IgD-negative memory B cell (primary cell): ENCODE measurements around the gene DNAH1. TPM values are rescaled to one million over a fixed set of nuclear protein-coding genes. Genes with fewer than 3 reads are reported as not detected.
"Not testable (repeated sequence)": the region's sequence is repeated elsewhere in the genome, so short reads cannot be mapped to it uniquely, and the experiment has no call there.

ENCODE experiments used
- H3K27ac Mint-ChIP-seq, 3 donors: one replicate each; pipeline ENCODE4 v1.8.0; 2020 to 2022; ENCODE audit warnings: mild to moderate bottlenecking in 3 of 3, mixed read lengths in 3 of 3, moderate library complexity in 1 of 3
- H3K27me3 Mint-ChIP-seq: one replicate; pipeline ENCODE4 v1.8.0; 2021; ENCODE audit warnings: mixed read lengths
- H3K36me3 Mint-ChIP-seq: one replicate; pipeline ENCODE4 v1.8.0; 2020; ENCODE audit warnings: mild to moderate bottlenecking, mixed read lengths
- H3K4me1 Mint-ChIP-seq, 3 donors: one replicate each; pipeline ENCODE4 v1.8.0; 2020 to 2022; ENCODE audit warnings: mixed read lengths in 3 of 3, mild to moderate bottlenecking in 1 of 3
- H3K4me3 Mint-ChIP-seq, 4 donors: one replicate each; pipeline ENCODE4 v1.8.0; 2020 to 2022; ENCODE audit warnings: mild to moderate bottlenecking in 4 of 4, mixed read lengths in 4 of 4, moderate library complexity in 3 of 4
- H3K9me3 Mint-ChIP-seq, 3 donors: one replicate each; pipeline ENCODE4 v1.8.0; 2020 to 2021; ENCODE audit warnings: mixed read lengths in 3 of 3, mild to moderate bottlenecking in 1 of 3
- polyA plus RNA-seq: library from polyadenylated mRNA; unstranded; fragments of 300-500 nt; fragmentation: Illumina TruSeq; gene quantifications from one replicate; pipeline ENCODE4 v1.2.3, GENCODE V29; 2021

The DNAH1 gene
- polyA plus RNA-seq, 1 donor from 2014 or later, result 1.1 TPM

DNA sequence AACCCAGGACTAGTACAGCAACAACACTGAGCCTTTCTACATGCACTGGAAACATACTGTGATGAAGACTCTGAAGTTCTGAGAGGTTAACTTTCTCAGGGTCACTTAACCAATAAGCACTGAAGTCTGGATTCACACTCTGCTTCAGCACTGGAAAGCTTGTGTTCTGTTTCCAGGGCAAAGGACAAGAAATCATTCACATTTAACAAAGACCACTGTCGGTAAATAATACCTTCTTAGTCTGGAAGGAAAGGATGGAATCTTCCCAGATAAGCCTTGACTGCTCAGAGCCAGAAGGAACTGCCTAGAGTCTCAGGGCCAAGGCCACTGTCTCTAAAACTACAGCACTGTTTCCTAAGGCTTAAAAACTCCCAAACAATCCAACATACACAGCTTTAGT lies 32.8 kb upstream of the DNAH1 start:
- H3K27me3 Mint-ChIP-seq, result no peaks in the 10 kb centered on the region
- H3K36me3 Mint-ChIP-seq, result no peaks in the 10 kb centered on the region
- peak overlapping the region in 2 of 3 donors; percentile 8 to 56 for H3K27ac Mint-ChIP-seq
- no peaks in the 10 kb centered on the region for H3K9me3 Mint-ChIP-seq
- H3K4me3 Mint-ChIP-seq, result peak overlapping the region in 2 of 4 donors; percentile 17 to 73
- peaks cover 11 to 13% (median 12%) of the 10 kb centered on the region in 3 donors for H3K4me1 Mint-ChIP-seq

DNA sequence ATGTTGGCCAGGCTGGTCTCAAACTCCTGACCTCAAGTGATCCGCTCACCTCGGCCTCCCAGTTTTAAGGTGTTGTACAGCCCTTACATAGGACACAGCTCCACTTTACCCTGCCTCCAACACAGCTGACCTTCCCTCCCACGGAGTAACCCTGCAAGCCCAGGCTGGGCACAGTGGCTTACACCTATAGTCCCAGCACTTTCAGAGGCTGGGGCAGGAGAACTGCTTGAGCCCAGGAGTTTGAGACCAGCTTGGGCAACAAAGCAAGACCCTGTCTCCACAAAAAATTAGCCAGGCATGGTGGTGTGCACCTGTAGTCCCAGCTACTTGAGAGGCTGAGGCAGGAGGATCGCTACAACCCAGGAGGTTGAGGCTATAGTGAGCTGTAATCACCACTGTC lies 32.1 kb upstream of the DNAH1 start:
- not testable (repeated sequence) for H3K36me3 Mint-ChIP-seq, H3K27me3 Mint-ChIP-seq, H3K9me3 Mint-ChIP-seq
- H3K4me3 Mint-ChIP-seq, result peak overlapping the region in 1 of 4 donors; percentile 96
- peaks cover 10 to 17% (median 15%) of the 10 kb centered on the region in 3 donors for H3K4me1 Mint-ChIP-seq
- peak overlapping the region in 2 of 3 donors; percentile 5 to 83 for H3K27ac Mint-ChIP-seq

DNA sequence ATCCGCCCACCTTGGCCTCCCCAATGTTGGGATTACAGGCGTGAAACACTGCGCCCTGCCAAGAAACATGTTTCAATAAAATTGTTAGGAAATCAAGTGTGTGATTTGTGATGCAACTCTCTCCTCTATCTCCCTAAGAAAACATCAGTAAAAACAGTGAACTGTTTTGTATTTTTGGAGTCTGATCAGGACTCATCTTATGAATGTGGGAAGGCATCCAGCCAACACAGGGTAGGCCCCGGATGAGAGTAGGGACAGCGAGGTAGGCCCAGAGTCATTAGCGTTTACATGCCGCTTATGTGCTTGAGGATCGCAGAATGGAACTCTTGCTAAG lies 29.4 kb upstream of the DNAH1 start:
- H3K4me1 Mint-ChIP-seq, result peaks cover 14 to 18% (median 17%) of the 10 kb centered on the region in 3 donors
- H3K36me3 Mint-ChIP-seq, result peaks cover 1% of the 10 kb centered on the region
- H3K9me3 Mint-ChIP-seq, result no peaks in the 10 kb centered on the region
- H3K4me3 Mint-ChIP-seq, result peak overlapping the region; percentile 96 to 100 (median 99)
- peak overlapping the region; percentile 97 to 100 (median 100) for H3K27ac Mint-ChIP-seq
- no peaks in the 10 kb centered on the region for H3K27me3 Mint-ChIP-seq

DNA sequence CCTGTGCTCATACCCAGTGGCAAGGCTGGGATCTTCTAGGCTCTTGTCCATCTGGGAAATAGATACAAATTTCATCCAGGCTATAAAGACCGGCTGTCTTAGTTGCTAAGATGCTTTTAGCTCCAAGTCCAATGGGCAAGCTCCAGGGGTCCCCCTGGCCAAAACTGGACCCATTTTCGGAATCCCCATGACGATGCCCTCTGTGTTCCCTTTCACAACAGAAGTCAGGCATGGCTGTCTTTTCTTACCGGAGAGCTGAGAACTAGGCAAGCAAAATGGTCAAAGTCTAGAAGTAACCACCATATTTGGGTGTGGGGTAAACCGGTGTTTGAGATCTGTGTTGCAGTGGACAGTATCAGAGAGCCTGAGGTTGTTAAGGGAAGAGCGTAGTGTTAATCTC lies 27.4 kb upstream of the DNAH1 start:
- Mint-ChIP-seq H3K9me3 (no peaks in the 10 kb centered on the region), H3K27me3 (no peaks in the 10 kb centered on the region), H3K4me3 (peak overlapping the region; percentile 96 to 100 (median 99)), H3K36me3 (peaks cover 1% of the 10 kb centered on the region), H3K27ac (peak overlapping the region; percentile 97 to 100 (median 100)), H3K4me1 (peaks cover 13 to 18% (median 14%) of the 10 kb centered on the region in 3 donors)

DNA sequence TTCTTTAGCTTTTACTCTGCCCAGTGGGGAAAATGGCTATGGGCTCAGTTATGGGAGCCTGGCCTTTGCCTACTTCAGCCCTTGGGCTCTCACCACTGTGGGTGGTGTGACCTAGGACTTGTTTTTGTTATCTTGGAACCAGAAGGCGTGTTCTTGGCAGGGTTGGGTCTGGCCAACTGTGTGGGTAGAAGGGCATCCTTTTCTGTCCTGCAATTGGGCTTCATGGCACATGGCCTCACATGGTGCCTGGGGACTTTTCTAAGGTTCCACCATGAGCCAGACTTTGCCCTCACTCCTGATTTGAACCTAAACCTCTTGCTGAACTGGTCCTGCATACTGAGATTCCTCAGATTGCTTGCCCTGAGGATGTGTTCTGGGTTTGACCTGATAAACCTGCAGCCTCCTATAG lies 26.8 kb upstream of the DNAH1 start:
- Mint-ChIP-seq H3K4me1 (peaks cover 13 to 18% (median 14%) of the 10 kb centered on the region in 3 donors), H3K4me3 (peak overlapping the region in 3 of 4 donors; percentile 67 to 100 (median 96)), H3K9me3 (no peaks in the 10 kb centered on the region), H3K27me3 (no peaks in the 10 kb centered on the region), H3K27ac (peak overlapping the region in 2 of 3 donors; percentile 33 to 97), H3K36me3 (peaks cover 1% of the 10 kb centered on the region)

DNA sequence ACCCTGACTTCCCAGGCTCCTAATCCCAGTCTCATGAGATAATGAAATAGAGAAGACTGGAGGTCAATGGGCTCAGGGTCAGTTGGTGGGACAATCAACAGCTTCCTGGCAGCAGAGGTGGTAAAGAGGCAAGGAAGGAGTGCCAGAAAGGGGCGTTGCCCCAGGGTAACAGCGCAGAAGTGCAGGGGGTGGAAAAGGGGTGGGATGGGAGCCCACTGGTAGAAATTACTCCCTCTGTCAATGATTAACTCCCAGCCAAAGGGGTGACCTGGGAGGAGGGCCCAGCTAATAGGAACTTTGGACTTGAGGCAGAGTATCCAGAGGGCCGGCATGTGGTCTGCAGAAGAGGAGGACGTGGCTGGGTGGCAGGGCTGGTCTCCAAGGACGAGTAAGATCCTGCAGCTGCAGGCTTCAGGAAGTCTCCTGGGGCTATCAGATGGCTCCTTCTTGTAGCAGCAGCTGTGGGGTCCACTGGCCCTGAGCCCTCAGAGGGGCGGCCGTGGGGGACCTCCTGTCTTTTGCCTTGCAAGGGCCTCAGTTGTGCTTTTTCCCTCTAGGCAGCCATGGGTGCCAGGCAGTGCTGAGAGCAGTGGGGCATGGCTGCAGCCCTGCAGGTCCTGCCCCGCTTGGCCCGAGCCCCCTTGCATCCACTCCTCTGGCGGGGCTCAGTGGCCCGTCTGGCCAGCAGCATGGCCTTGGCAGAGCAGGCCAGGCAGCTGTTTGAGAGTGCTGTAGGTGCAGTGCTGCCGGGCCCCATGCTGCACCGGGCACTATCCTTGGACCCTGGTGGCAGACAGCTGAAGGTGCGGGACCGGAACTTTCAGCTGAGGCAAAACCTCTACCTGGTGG lies 26.1 kb upstream of the DNAH1 start:
- H3K27ac Mint-ChIP-seq, result peak overlapping the region in 2 of 3 donors; percentile 33 to 97
- peaks cover 2% of the 10 kb centered on the region for H3K36me3 Mint-ChIP-seq
- H3K4me3 Mint-ChIP-seq, result peak overlapping the region in 1 of 4 donors; percentile 96
- H3K4me1 Mint-ChIP-seq, result peaks cover 13 to 18% (median 14%) of the 10 kb centered on the region in 3 donors
- H3K9me3 Mint-ChIP-seq, result no peaks in the 10 kb centered on the region
- no peaks in the 10 kb centered on the region for H3K27me3 Mint-ChIP-seq

DNA sequence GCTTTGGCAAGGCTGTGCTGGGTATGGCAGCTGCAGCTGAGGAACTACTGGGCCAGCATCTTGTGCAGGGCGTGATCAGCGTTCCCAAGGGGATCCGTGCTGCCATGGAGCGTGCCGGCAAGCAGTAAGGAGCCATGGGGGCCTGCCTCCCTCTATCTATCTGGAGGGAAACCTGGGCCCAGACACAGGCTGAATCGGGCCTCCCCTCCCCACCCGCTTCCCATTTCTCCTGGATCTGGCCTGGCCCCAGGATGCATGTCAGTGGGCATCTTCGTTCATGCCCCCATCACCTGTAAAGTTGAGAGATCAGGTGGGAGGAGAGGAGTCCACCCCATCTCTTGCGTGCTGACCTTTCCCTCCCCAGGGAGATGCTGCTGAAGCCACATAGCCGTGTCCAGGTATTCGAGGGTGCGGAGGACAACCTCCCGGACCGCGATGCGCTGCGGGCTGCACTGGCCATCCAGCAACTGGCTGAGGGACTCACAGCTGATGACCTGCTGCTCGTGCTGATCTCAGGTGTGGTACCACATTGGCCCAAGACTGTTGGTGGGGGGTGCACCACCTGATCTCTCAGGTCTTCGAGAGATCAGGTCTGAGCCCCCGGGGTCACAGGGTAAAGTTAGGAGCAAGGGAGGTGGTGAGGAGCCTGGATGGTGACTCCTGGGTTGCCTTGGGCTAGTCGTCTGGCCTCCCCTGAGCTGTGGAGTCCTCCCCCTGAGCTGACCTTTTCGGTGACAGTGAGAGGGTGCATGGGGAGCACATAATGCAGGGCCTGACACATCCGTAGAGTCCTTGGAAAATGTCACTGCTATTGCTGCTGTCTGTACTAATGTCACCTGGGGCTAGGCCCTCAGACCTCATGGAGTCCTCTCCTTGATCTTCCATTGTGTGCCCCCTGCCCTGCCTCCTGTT lies 25.3 kb upstream of the DNAH1 start:
- H3K9me3 Mint-ChIP-seq, result no peaks in the 10 kb centered on the region
- peaks cover 13 to 18% (median 14%) of the 10 kb centered on the region in 3 donors for H3K4me1 Mint-ChIP-seq
- H3K27me3 Mint-ChIP-seq, result no peaks in the 10 kb centered on the region
- H3K4me3 Mint-ChIP-seq, result peak overlapping the region in 1 of 4 donors; percentile 68
- peaks cover 4% of the 10 kb centered on the region for H3K36me3 Mint-ChIP-seq
- peak overlapping the region in 2 of 3 donors; percentile 63 to 83 for H3K27ac Mint-ChIP-seq

DNA sequence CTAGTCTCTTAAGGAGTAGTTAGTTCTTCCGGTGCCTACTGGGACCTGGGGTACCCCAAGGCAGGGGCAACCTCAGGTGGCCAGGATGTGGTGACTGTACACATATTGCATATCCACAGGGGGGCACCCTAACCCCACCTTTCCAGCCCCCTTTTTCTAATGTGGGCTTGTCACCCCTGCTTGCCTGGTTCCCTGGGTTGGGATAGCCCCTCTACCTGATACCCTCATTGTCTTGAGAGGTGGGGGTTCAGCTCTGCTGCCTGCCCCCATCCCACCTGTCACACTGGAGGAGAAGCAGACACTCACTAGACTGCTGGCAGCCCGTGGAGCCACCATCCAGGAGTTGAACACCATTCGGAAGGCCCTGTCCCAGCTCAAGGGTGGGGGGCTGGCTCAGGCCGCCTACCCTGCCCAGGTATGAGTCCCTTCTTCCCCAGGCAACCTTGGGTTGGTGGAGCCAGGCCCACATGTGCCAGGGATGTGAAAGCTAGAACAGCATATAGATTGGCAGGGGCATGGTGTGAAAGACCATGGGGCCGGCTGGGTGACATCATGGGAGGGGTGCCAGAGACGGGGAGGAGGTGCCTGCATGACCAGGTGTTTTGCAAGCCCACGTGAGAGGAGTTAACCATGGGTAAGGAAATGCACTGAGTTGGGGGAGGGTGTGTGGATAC lies 24.5 kb upstream of the DNAH1 start:
- peaks cover 4% of the 10 kb centered on the region for H3K36me3 Mint-ChIP-seq
- peaks cover 13 to 19% (median 17%) of the 10 kb centered on the region in 3 donors for H3K4me1 Mint-ChIP-seq
- H3K4me3 Mint-ChIP-seq, result peak overlapping the region in 2 of 4 donors; percentile 68 to 72
- H3K27ac Mint-ChIP-seq, result peak overlapping the region in 2 of 3 donors; percentile 63 to 83
- H3K27me3 Mint-ChIP-seq, result no peaks in the 10 kb centered on the region
- no peaks in the 10 kb centered on the region for H3K9me3 Mint-ChIP-seq

DNA sequence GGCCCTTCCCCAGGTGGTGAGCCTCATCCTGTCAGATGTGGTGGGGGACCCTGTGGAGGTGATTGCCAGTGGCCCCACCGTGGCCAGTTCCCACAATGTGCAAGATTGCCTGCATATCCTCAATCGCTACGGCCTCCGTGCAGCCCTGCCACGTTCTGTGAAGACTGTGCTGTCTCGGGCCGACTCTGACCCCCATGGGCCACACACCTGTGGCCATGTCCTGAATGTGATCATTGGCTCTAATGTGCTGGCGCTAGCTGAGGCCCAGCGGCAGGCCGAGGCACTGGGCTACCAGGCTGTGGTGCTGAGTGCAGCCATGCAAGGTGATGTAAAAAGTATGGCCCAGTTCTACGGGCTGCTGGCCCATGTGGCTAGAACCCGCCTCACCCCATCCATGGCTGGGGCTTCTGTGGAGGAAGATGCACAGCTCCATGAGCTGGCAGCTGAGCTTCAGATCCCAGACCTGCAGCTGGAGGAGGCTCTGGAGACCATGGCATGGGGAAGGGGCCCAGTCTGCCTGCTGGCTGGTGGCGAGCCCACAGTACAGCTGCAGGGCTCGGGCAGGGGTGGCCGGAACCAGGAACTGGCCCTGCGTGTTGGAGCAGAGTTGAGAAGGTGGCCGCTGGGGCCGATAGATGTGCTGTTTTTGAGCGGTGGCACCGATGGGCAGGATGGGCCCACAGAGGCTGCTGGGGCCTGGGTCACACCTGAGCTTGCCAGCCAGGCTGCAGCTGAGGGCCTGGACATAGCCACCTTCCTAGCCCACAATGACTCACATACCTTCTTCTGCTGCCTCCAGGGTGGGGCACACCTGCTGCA lies 23.7 kb upstream of the DNAH1 start:
- Mint-ChIP-seq H3K36me3 (peaks cover 4% of the 10 kb centered on the region), H3K4me3 (no peak overlapping the region), H3K27me3 (no peaks in the 10 kb centered on the region), H3K9me3 (no peaks in the 10 kb centered on the region), H3K27ac (no peak overlapping the region), H3K4me1 (peaks cover 9 to 14% (median 12%) of the 10 kb centered on the region in 3 donors)

DNA sequence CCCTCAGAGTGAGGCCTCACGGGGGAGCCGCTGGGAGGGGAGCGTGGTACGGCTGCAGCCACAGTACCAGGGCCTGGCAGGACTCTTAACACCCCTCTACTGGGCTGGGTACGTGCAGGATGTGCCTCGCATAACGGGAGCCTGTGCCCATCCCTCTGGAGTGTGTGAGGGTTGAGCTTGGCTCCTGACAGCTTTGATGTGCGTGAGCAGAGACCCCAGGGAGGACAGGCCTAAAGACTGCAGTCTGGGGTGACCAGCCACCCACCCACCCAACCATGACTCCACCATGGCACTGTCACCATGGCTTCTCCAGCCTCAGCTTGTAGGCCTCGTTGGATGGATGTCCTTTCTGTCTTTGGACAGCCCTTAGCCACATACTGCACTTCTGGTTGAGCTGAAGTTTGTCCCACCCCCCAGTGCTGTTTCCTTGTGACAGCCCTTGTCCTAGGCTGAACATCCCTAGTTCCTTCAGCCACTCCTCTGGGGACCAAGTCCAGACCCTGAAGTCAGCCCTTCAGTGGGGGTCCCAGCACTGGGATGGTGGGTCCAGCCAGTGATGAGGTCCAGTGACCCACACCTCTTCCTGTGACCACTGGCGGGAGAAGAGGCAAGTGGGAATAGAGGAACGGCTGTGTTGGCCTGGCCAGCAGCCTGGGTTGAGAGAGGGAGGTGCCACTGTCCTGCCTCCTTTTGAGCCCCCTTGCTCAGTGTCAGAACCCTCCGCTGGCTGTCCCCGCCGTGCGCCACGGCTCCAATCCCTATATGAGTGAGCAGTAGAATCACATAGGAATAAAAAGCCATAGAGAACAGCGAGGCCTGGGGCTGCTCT lies 22.4 kb upstream of the DNAH1 start:
- H3K36me3 Mint-ChIP-seq, result peaks cover 4% of the 10 kb centered on the region
- peaks cover 6 to 14% (median 9%) of the 10 kb centered on the region in 3 donors for H3K4me1 Mint-ChIP-seq
- H3K9me3 Mint-ChIP-seq, result no peaks in the 10 kb centered on the region
- no peak overlapping the region for H3K27ac Mint-ChIP-seq
- no peaks in the 10 kb centered on the region for H3K27me3 Mint-ChIP-seq
- no peak overlapping the region for H3K4me3 Mint-ChIP-seq

DNA sequence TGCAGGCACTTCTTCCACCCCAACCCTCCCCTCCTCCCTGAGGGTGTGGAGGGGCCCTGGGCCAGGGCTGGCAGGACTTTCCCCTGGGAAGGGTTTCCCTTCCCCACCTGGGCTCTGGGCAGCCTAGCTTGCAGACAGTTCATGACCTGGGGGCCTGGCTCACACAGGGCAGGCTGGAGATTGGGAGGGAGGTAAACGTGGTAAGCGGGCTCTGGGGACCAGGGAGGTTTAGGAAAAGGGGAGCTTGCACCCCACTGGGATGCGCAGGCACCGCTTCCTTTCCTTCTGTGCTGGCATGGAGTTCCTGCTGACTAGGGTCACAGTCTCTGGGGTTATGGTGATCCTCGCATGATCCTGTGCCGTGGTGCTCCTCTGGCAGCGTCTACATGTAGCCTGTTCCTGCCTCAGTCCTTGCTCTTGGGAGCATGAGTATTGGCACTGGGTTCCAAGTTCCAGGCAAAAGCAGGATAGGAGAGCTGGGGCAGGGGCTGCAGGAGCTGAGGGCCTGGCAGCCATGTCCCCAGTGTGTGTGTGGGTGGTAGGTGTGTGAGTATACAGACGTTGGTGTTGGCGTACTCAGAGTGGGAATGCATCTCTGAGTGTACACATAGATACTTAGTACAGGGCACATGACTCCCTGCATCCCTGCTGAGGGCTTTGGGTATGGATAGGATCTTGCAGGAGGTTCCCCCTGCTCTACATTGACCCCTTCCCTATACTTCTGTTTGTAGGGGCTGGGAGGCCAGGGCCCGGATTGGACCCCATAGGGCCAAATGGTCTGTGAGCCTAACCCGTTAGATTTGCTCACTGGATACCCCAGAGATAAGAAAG lies 21.6 kb upstream of the DNAH1 start:
- H3K27me3 Mint-ChIP-seq, result no peaks in the 10 kb centered on the region
- no peaks in the 10 kb centered on the region for H3K9me3 Mint-ChIP-seq
- H3K36me3 Mint-ChIP-seq, result peaks cover 4% of the 10 kb centered on the region
- H3K4me3 Mint-ChIP-seq, result no peak overlapping the region
- peak overlapping the region in 2 of 3 donors; percentile 31 to 80 for H3K27ac Mint-ChIP-seq
- H3K4me1 Mint-ChIP-seq, result peaks cover 0 to 11% (median 3%) of the 10 kb centered on the region in 3 donors

DNA sequence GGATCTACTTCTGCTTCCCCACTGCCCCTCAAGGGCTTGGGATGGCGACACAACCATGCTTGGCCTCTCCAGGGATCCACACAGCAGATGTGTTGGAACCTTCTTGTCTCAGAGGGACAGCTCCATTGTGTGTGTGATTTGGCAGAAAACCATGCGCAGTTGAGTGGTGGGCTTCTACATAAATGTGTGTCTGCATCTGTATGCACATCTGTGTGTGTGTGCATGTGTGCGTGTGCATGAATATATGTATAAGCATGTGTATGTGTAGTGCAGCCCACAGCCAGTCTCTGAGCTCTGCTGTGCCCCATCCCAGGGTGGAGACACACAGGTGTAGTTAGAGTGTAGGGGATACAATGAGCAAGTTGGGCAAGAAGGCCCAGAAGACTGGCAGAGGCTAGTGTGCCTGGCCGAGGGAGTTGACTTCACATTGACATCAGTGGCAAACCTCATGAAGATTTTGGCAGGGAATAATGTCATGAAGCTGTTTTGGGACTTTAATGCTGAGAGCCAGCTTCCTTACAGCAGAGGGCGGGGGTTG lies 20.4 kb upstream of the DNAH1 start:
- peak overlapping the region in 1 of 4 donors; percentile 30 for H3K4me3 Mint-ChIP-seq
- no peaks in the 10 kb centered on the region for H3K9me3 Mint-ChIP-seq
- H3K4me1 Mint-ChIP-seq, result peaks cover 0 to 8% (median 3%) of the 10 kb centered on the region in 3 donors
- H3K27ac Mint-ChIP-seq, result no peak overlapping the region
- H3K36me3 Mint-ChIP-seq, result peaks cover 4% of the 10 kb centered on the region
- no peaks in the 10 kb centered on the region for H3K27me3 Mint-ChIP-seq
